HG03064 (cell line): ENCODE measurements around the gene ENPP4.
"Not testable (repeated sequence)": the region's sequence is repeated elsewhere in the genome, so short reads cannot be mapped to it uniquely, and the experiment has no call there.

Experiments used
- ATAC-seq: cut with Tn5 transposase; IDR thresholded peaks from one replicate; pipeline ENCODE4 v1.9.1; 2021; ENCODE audit warnings: low read depth; ENCODE audit not compliant: unreplicated experiment

The ENPP4 gene, protein sequence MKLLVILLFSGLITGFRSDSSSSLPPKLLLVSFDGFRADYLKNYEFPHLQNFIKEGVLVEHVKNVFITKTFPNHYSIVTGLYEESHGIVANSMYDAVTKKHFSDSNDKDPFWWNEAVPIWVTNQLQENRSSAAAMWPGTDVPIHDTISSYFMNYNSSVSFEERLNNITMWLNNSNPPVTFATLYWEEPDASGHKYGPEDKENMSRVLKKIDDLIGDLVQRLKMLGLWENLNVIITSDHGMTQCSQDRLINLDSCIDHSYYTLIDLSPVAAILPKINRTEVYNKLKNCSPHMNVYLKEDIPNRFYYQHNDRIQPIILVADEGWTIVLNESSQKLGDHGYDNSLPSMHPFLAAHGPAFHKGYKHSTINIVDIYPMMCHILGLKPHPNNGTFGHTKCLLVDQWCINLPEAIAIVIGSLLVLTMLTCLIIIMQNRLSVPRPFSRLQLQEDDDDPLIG

DNA sequence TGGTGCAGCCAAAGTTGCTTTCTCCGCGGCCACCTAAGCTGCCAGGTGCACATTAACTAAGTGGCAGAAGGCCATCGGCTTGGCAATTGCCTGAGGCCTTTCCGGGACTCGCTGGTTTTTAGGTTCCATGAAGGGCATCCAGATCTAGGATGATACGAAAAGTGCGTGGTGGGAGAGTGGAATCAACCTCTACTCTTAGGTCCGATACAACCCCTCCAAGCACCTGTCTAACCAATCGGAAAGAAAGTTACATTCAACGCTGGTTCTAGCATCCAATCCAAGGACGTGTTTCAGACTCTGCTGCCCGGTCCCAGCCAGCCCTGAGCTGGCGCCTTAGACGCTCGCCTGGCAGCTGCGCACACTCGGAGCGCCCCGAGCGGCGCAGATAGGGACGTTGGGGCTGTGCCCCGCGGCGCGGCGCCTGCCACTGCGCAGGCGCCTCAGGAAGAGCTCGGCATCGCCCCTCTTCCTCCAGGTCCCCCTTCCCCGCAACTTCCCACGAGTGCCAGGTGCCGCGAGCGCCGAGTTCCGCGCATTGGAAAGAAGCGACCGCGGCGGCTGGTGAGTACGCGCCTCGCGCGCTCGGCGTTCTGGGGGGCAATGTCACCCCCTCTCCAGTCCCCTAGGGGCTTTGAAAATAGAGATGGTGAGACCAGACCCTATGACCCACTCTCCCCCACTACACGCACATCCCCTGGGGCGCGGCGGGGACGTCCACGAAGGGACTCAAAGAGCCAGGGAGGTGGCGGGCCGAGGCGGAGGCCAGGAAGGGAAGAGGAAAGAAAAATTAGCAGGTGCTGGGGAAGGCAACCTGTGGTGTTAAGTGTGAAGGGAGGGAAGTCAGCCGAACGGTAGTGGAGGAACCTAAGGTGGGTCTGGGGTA is at the start of gene ENPP4:
Gene ENPP4 (plus strand): TSS at position 361 of the 883 bp plus-strand sequence. CDS start 9,595 bp downstream, outside the sequence.
- ATAC-seq: peak; percentile 96

DNA sequence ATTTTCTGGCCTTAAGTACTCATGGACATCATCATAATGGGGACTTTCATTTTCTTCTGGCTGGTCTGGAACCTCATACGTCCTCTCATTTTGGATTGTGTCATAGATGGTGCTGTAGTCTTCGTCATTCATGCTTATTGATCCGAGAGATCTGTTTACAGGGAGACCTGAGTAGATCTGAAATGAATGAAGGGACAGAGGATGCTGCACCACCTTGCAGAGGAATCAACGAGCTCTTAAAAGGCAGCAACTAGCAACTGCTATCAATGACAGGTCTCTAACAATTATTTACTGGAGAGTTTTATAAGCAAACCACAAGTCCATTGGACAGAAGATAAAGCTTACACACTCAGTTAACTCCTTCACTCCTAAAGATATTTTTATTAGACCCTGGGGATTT is 49.7 kb upstream of the ENPP4 start:
- ATAC-seq: no peak

DNA sequence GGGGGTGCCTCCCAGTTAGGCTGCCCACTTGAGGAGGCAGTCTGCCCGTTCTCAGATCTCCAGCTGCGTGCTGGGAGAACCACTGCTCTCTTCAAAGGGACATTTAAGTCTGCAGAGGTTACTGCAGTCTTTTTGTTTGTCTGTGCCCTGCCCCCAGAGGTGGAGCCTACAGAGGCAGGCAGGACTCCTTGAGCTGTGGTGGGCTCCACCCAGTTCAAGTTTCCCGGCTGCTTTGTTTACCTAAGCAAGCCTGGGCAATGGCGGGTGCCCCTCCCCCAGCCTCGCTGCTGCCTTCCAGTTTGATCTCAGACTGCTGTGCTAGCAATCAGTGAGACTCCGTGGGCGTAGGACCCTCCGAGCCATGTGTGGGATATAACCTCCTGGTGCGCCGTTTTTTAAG is 44.1 kb upstream of the ENPP4 start:
- ATAC-seq: not testable (repeated sequence)

- no peak for ATAC-seq
Measured at GRCh38 chr6:46090115-46091079, 39.4 kb upstream of the ENPP4 start.

DNA sequence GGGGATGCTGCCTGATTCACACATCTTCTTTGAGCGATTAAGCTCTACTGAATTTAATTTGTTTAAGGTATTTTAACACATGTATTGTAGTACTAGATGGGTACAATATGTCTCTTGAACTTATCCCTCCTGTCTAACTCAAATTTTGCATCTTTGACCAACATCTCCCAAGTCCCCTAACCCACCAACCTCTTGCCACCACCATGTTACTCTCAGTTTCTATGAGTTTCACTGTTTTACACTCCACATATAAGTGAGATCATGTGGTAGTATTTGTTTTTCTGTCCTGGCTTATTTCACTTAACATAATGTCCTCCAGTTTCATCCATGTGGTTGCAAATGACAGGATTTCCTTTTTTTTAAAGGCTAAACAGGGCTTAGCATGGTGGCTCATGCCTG is 38.7 kb upstream of the ENPP4 start:
- no peak for ATAC-seq

GRCh38 chr6:46095251-46095650 is 34.5 kb upstream of the ENPP4 start:
- no peak for ATAC-seq

- no peak for ATAC-seq
Measured at GRCh38 chr6:46097366-46097765, 32.4 kb upstream of the ENPP4 start.

DNA sequence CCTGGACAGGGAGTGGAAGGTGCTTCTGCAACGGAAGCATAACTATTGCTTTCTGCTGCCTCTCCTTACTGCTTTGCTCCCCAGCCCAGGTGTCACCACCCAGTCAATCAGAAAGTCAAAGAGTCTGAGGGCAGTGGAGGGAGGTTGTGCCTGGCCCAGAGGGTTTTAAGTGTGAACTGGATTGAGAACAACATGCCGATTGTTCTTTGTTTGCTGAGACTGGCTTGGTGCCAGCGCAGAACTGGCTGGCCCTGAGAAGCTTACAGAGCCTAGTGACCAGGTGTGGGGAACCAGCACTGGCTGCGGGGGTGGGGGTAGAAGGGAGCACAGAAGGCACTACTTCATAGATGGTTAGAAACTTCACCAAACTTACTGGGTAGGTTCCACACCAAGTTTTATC is 31.1 kb upstream of the ENPP4 start:
- no peak for ATAC-seq

DNA sequence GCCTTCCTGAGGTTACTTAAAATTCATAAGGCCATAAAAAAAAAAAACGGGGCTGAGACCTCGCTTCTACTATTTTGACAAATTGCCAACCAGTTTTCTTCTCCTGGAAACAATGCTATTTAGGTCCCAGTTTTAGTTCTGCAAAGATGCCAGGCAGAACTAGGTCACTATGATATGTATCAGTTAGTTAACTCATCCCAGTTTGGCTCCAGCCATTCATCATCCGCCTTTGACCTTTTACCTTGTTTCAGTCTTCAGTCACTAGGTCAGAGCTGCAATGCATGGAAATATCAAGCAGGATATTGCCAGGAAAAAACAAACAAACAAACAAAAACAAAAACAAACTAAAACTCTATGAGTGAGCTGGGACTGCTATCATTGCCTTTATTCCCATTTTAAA is 29.8 kb upstream of the ENPP4 start:
- ATAC-seq: no peak

- ATAC-seq: no peak
Measured at GRCh38 chr6:46102123-46102522, 27.7 kb upstream of the ENPP4 start.

DNA sequence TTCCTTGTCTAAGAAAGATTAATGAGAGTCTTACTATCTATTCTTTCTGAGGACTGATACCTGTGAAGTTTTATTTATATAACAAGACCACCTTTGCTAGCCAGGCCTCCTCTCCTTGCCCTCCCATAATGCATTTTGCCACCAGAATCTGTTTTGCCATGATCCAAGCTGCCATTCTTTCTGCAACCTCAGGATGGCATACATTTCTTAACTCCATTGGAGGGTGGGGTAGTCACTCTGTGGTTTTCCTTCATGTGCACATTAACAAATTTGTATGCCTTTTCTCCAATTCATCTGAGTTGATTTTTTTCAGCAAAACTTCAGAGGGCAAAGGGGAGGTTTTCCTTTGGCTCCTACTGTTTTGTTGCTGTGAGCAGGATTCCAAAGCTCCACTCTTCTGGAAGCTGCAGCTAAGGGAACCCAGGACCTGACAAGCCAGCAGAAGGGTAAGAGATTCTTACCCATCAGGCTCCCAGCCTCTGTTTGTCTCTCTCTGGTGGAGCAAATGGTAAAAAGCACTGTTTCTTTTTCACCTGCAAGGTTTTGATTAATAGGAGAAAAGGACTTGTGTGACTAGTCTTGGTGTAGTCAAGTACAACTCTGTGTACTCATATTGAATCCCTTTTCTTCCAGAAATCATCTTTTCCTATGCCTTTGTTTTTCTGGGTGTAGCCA is 26.2 kb upstream of the ENPP4 start:
- ATAC-seq: no peak

DNA sequence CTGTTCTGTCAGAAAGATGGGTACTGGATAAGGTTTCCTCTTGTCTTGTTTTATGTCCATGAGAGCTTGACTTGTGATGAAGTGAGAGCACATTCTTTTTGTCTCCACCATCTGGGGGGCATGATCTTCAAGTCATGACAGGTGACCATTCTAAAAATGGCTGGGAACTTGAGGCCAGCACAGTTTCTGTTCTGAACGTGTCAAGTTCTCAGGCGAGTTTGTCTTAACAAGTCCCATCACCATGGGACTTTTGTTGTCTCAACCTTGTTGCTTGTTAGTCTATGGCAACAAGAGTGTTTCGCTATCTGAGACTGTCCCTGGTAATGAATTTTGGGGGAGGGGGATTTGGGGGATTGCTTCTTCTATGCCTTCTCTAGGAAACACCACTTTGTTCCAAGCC is 25.6 kb upstream of the ENPP4 start:
- ATAC-seq: no peak

DNA sequence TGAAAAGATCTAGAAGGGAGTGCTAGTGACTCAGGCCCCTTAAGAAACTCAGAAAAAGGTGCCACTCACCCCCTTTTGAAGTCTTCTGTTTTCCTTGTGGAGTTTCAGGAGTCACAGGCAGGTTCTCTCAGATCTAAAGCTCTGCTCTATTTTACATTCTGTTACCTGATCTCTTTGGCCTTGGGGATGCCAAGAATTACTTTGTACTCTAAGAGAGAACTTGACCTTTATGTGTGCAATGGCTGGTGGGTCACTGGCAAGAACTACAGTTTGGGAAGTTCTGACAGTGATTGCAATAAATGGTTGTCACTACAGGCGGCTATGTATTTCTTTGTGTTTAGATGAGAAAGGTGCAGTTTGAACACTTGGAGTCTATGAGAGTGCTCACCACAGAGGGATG is 24.2 kb upstream of the ENPP4 start:
- ATAC-seq: no peak

- no peak for ATAC-seq
Measured at GRCh38 chr6:46113370-46113769, 16.4 kb upstream of the ENPP4 start.

- ATAC-seq: no peak
Measured at GRCh38 chr6:46115634-46116033, 14.2 kb upstream of the ENPP4 start.

GRCh38 chr6:46116289-46116688 is 13.5 kb upstream of the ENPP4 start:
- ATAC-seq: no peak

GRCh38 chr6:46118157-46118556 is 11.6 kb upstream of the ENPP4 start:
- no peak for ATAC-seq

- no peak for ATAC-seq
Measured at GRCh38 chr6:46118836-46119235, 11.0 kb upstream of the ENPP4 start.

DNA sequence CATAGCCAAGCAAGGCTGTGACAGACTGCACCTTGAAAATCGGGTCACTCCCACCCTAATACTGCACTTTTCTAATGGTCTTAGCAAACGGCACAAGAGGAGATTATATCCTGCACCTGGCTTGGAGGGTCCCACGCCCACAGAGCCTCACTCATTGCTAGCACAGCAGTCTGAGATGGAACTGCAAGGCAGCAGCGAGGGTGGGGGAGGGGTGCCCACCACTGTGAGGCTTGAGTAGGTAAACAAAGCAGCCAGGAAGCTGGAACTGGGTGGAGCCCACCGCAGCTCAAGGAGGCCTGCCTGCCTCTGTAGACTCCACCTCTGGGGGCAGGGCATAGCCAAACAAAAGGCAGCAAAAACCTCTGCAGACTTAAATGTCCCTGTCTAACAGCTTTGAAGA is 10.1 kb upstream of the ENPP4 start:
- not testable (repeated sequence) for ATAC-seq

GRCh38 chr6:46128476-46128875 is 1.3 kb upstream of the ENPP4 start:
- no peak for ATAC-seq
